HG03108 (cell line): Measurements from ENCODE around the gene SQSTM1.
"Not testable (repeated sequence)": the region's sequence is repeated elsewhere in the genome, so short reads cannot be mapped to it uniquely, and the experiment has no call there.

ENCODE experiments used
- ATAC-seq: cut with Tn5 transposase; IDR thresholded peaks from one replicate; pipeline ENCODE4 v1.9.1; 2021; ENCODE audit warnings: moderate library complexity; ENCODE audit not compliant: unreplicated experiment

The SQSTM1 gene

GRCh38 chr5:179871533-179871932 lies 50.8 kb downstream of the SQSTM1 start:
- not testable (repeated sequence) for ATAC-seq

GRCh38 chr5:179872055-179872827 lies 51.5 kb downstream of the SQSTM1 start:
- ATAC-seq, result no peak

GRCh38 chr5:179872828-179873575 lies 52.3 kb downstream of the SQSTM1 start:
- no peak for ATAC-seq

- ATAC-seq, result no peak
Observed at GRCh38 chr5:179873588-179874110, 52.9 kb downstream of the SQSTM1 start.

GRCh38 chr5:179874136-179874535 lies 53.4 kb downstream of the SQSTM1 start:
- ATAC-seq, result no peak

GRCh38 chr5:179874536-179875292 lies 54.0 kb downstream of the SQSTM1 start:
- no peak for ATAC-seq

- no peak for ATAC-seq
Observed at GRCh38 chr5:179875741-179876609, 55.3 kb downstream of the SQSTM1 start.

GRCh38 chr5:179876610-179876952 lies 55.9 kb downstream of the SQSTM1 start:
- ATAC-seq, result no peak

- ATAC-seq, result no peak
Observed at GRCh38 chr5:179878222-179879002, 57.7 kb downstream of the SQSTM1 start.

GRCh38 chr5:179879003-179879689 lies 58.4 kb downstream of the SQSTM1 start:
- no peak for ATAC-seq

- ATAC-seq, result no peak
Observed at GRCh38 chr5:179879690-179880010, 58.9 kb downstream of the SQSTM1 start.

GRCh38 chr5:179880066-179880650 lies 59.5 kb downstream of the SQSTM1 start:
- ATAC-seq, result no peak

- no peak for ATAC-seq
Observed at GRCh38 chr5:179880848-179881590, 60.3 kb downstream of the SQSTM1 start.

GRCh38 chr5:179882338-179882737 lies 61.6 kb downstream of the SQSTM1 start:
- no peak for ATAC-seq

GRCh38 chr5:179883163-179883562 lies 62.5 kb downstream of the SQSTM1 start:
- no peak for ATAC-seq

GRCh38 chr5:179885491-179886090 lies 64.9 kb downstream of the SQSTM1 start:
- no peak for ATAC-seq

- ATAC-seq, result no peak
Observed at GRCh38 chr5:179886190-179886911, 65.6 kb downstream of the SQSTM1 start.
